ENCODE results near the gene ZNRF1. TPM values are rescaled to one million over a fixed set of nuclear protein-coding genes. Genes with fewer than 3 reads are reported as not detected.
A peak's percentile ranks its signal among the peaks of the same experiment; 100 is the strongest.

The ZNRF1 gene
- total and polyA plus RNA-seq, 2 of the 13 experiments (the other 11 are each of a cell fraction or from before 2014, with no cell fraction given): 43.9 to 58.7 TPM

DNA sequence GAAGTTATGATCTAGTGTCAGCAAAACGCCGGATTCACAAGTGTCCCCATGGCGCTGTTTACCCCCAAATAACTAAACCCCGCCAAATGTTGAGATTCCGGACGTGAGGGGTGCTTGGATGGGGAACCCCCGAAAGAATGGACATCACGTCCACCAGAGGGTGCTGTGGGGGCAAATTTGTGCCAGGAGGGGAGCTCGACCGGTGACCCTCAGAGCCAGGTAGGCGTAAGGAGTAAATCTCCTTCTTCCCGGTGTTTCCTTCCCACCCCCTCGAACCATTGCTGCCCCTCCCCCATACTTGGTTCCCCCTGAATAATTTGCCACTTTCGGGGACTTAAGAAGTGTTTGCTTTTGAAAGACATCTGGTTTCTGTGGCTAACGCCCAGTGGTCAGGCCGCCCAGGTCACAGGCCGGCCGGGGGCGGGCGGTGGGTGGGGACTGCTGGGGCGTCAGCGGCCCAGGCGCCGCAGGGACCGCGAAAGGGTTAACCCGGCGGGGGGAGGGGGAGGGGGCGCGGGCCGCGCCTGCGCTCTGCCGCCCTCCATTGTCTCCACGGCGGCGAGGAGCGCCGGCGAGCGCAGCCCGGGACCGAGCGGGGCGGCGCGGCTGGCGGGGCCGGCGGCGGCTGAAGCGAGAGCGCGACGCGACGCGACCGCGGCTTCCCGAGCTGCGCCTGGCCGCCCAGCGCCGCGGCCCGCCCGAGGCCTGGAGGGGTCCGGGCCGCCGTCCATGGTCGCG, at the start of gene ZNRF1 (continued):
- TF ChIP-seq, protein P1, sequence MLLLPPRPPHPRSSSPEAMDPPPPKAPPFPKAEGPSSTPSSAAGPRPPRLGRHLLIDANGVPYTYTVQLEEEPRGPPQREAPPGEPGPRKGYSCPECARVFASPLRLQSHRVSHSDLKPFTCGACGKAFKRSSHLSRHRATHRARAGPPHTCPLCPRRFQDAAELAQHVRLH (CRISPR knock-in tag; IDR thresholded peaks at IDR 0.05; ENCODE audit: borderline replicate concordance, low read depth): 0 out of 2 replicates have a peak, but pooled peaks have one; percentile 16
- TF ChIP-seq RCOR2 (CRISPR knock-in tag; IDR thresholded peaks at IDR 0.05): no peak
- TF ChIP-seq, protein P2, sequence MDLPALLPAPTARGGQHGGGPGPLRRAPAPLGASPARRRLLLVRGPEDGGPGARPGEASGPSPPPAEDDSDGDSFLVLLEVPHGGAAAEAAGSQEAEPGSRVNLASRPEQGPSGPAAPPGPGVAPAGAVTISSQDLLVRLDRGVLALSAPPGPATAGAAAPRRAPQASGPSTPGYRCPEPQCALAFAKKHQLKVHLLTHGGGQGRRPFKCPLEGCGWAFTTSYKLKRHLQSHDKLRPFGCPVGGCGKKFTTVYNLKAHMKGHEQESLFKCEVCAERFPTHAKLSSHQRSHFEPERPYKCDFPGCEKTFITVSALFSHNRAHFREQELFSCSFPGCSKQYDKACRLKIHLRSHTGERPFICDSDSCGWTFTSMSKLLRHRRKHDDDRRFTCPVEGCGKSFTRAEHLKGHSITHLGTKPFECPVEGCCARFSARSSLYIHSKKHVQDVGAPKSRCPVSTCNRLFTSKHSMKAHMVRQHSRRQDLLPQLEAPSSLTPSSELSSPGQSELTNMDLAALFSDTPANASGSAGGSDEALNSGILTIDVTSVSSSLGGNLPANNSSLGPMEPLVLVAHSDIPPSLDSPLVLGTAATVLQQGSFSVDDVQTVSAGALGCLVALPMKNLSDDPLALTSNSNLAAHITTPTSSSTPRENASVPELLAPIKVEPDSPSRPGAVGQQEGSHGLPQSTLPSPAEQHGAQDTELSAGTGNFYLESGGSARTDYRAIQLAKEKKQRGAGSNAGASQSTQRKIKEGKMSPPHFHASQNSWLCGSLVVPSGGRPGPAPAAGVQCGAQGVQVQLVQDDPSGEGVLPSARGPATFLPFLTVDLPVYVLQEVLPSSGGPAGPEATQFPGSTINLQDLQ (CRISPR knock-in tag; IDR thresholded peaks at IDR 0.05): no peak
- TF ChIP-seq STAG1 (CRISPR knock-in tag; IDR thresholded peaks at IDR 0.05): peak; percentile 69
- no peak for TF ChIP-seq ZFP62 (CRISPR knock-in tag; IDR thresholded peaks at IDR 0.05)
- no peak for TF ChIP-seq ATF7 (IDR thresholded peaks at IDR 0.05)
- no peak for TF ChIP-seq ATF7 (CRISPR knock-in tag; IDR thresholded peaks at IDR 0.05)
- TF ChIP-seq, protein P3, sequence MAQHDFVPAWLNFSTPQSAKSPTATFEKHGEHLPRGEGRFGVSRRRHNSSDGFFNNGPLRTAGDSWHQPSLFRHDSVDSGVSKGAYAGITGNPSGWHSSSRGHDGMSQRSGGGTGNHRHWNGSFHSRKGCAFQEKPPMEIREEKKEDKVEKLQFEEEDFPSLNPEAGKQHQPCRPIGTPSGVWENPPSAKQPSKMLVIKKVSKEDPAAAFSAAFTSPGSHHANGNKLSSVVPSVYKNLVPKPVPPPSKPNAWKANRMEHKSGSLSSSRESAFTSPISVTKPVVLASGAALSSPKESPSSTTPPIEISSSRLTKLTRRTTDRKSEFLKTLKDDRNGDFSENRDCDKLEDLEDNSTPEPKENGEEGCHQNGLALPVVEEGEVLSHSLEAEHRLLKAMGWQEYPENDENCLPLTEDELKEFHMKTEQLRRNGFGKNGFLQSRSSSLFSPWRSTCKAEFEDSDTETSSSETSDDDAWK (CRISPR knock-in tag; IDR thresholded peaks at IDR 0.05): no peak
- no peak for TF ChIP-seq ZNF292 (CRISPR knock-in tag; IDR thresholded peaks at IDR 0.05; ENCODE audit: borderline replicate concordance, low read depth)
- no peak; the same call in none of the 2 replicates for TF ChIP-seq HDAC1 (CRISPR knock-in tag; IDR thresholded peaks at IDR 0.05)
- TF ChIP-seq, protein P4, sequence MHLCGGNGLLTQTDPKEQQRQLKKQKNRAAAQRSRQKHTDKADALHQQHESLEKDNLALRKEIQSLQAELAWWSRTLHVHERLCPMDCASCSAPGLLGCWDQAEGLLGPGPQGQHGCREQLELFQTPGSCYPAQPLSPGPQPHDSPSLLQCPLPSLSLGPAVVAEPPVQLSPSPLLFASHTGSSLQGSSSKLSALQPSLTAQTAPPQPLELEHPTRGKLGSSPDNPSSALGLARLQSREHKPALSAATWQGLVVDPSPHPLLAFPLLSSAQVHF (CRISPR knock-in tag; IDR thresholded peaks at IDR 0.05): no peak
- TF ChIP-seq NCOA1 (CRISPR knock-in tag; IDR thresholded peaks at IDR 0.05): no peak
- TF ChIP-seq NKX3-1 (CRISPR knock-in tag; IDR thresholded peaks at IDR 0.05): no peak
- TF ChIP-seq ZNF329 (CRISPR knock-in tag; IDR thresholded peaks at IDR 0.05; ENCODE audit: low read depth): no peak
- TF ChIP-seq SSRP1 (CRISPR knock-in tag; IDR thresholded peaks at IDR 0.05): peak; percentile 98
- no peak for TF ChIP-seq NFYC (CRISPR knock-in tag; IDR thresholded peaks at IDR 0.05)
- 0 out of 2 replicates have a peak, but pooled peaks have one; percentile 41 for TF ChIP-seq TBX3 (IDR thresholded peaks at IDR 0.05; ENCODE audit: borderline replicate concordance)
- TF ChIP-seq ZNF510 (CRISPR knock-in tag; IDR thresholded peaks at IDR 0.05; ENCODE audit: low read depth): no peak
- no peak for TF ChIP-seq ZNF446 (CRISPR knock-in tag; IDR thresholded peaks at IDR 0.05)
- no peak for TF ChIP-seq AGO1 (IDR thresholded peaks at IDR 0.05; ENCODE audit: low read depth, low read length, poor library complexity, severe bottlenecking)
- no peak for TF ChIP-seq SETDB1 (CRISPR knock-in tag; IDR thresholded peaks at IDR 0.05; ENCODE audit: borderline replicate concordance)
- TF ChIP-seq ZNF720 (CRISPR knock-in tag; IDR thresholded peaks at IDR 0.05): no peak
- TF ChIP-seq GATAD2A (CRISPR knock-in tag; IDR thresholded peaks at IDR 0.05): peak; percentile 40; the same call in 1 of the 2 replicates
- TF ChIP-seq CEBPG (CRISPR knock-in tag; IDR thresholded peaks at IDR 0.05): no peak
- no peak for TF ChIP-seq CHCHD3 (CRISPR knock-in tag; IDR thresholded peaks at IDR 0.05)
- no peak for TF ChIP-seq STAT5B (CRISPR knock-in tag; IDR thresholded peaks at IDR 0.05)
- peak; percentile 27; the same call in 1 of the 2 replicates for TF ChIP-seq KDM5B (CRISPR knock-in tag; IDR thresholded peaks at IDR 0.05; ENCODE audit: borderline replicate concordance)
- TF ChIP-seq ZSCAN31 (CRISPR knock-in tag; IDR thresholded peaks at IDR 0.05; ENCODE audit: low read depth): no peak
- TF ChIP-seq ZNF816 (CRISPR knock-in tag; IDR thresholded peaks at IDR 0.05; ENCODE audit: borderline replicate concordance): 0 out of 2 replicates have a peak, but pooled peaks have one; percentile 17

Measured in HepG2 (cell line).